Frontal cortex (tissue), 4 donors: ENCODE results near the gene PLXNA3. TPM values are rescaled to one million over a fixed set of nuclear protein-coding genes. Genes with fewer than 3 reads are reported as not detected.
A peak's percentile ranks its signal among the peaks of the same experiment; 100 is the strongest.

Source experiments
- DNase-seq, 2 donors: peaks; one replicate each; pipeline ENCODE4 v3.0.0; 2012; ENCODE audit warnings: low spot score in 2 of 2
- FAIRE-seq: peaks from 2 replicates; lab custom pipeline; 2012; peaks lifted over from hg19 to GRCh38; lab: Jason Lieb, UNC
- small RNA-seq: library from RNA; depleted of rRNA; stranded (forward); fragments of <200 nt; gene quantifications from one replicate; pipeline ENCODE3, GENCODE V24; 2014
- total RNA-seq: library from RNA; depleted of rRNA; stranded (reverse); fragments of >200 nt; gene quantifications from one replicate; pipeline ENCODE4 v1.2.3, GENCODE V29; 2014
- donor health status: control.
- donor health status: control.
- donor health status: control.

Gene PLXNA3
- total RNA-seq, 1 donor from 2014 or later = 14.7 TPM

- DNase-seq = peak; percentile 79 to 83
- no peak for FAIRE-seq
These were observed 58.0 kb downstream of the PLXNA3 start, which contains the start of gene FAM3A for GRCh38 chrX:154515966-154516655. Gene FAM3A, minus strand, starts transcription at chrX:154516232. Its CDS starts 460 bp downstream, at chrX:154515772.

DNA sequence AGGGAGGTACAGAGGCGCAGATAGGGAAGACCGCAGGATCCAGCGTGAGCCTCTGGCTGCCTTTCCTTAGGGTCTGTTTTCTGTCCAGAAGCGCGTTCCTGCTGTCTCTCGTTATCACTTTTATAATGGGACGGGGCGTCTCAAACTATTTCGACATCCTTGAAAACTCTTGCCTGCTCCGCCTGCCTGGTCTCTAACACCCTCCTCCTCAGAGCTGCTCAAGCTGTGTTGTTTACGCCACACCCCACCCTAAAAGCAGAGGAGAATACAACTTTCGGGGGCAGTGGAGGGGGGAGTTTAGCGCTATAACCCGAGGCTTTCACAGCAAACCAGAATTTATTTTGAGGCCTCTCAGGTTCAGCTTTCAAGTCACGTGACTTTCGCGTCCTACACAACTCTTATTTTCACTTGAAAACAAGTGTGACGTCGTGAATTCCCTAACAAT lies 58.6 kb downstream of the PLXNA3 start:
- FAIRE-seq (no peak), DNase-seq (no peak)

DNA sequence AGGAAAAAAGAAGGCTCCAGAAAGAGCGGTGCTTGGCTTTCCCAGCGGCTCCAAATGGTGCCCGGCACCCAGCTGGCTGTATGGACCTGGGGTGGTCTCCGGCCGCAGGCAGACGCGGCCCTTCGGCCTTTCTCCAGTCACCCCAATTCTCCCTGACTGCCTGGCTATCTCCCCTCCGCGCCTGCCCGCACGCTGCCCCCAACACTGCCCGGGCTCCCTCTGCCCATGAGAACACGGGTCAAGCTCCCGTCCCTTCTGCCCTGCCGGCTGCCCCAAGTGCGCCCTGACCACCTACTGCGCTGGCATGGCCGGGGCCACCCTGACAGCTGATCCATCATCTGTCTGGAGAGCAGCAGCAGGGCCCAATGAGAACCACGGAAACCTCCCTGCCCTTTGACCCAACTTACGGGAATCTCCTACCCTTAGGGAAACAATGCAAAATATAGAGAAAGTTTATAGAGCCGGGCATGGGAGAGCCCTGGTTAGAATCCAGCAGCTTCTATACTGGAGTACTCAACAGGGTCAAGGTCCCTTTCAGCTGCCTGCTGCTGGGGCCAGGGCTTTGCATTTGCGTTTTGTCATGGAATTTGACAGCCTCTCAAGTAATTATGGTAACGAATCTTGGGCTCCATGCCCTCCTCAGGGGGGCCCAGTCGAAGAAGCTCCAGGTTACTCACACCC lies 59.2 kb downstream of the PLXNA3 start:
- DNase-seq (no peak), FAIRE-seq (no peak)

- FAIRE-seq (no peak), DNase-seq (no peak)
These were observed 61.3 kb downstream of the PLXNA3 start for GRCh38 chrX:154519389-154519788.

- DNase-seq (no peak), FAIRE-seq (no peak)
These were observed 67.8 kb downstream of the PLXNA3 start for GRCh38 chrX:154525606-154526490.

DNA sequence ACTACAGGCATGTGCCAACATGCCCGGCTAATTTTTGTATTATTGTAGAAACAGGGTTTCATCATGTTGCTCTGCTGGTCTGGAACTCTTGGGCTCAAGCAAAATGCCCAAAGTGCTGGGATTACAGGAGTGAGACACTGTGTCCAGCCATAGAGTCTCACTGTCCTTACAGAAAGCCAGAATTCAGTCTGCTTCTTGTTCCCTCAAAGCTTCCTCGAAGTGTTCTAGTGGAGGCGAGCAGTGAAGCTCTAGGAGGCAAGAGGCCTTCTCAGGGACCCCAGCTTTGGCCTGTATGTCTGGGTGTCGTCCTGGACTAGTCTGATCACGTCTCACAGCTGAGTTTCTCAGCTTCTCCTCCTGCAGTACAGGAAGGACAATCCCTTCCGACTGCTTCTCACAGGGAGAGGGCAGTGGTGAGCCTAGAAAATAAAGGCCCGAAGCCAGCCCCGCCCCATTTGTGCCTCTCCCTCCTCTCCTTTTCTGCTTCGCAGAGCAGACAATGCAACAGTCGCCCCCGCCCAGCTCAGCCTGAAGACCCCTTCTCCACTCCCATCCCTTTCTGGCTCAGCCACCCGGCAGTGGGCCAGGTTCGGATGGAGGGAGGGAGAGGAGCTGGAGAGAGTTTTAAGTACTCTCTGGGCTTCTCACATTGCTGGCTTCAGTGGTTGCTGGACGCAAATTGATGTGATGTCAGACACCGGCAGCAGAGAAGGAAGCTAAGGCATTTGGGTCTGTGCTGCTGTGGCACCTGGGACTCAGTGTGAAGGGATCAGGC lies 69.0 kb downstream of the PLXNA3 start:
- FAIRE-seq = no peak

More for the DNA sequence above, 69.0 kb downstream of the PLXNA3 start:
- peak; percentile 53 to 62 for DNase-seq

Small RNA genes within 50 kb of the gene (small RNA-seq; reads per million reads assigned to genes)
- gene MIR6858 (0.10 reads per million), gene RN7SL697P (not detected)

Other genes with a start within 250 kb of the PLXNA3 start
- not detected for gene OPN1MW2, start 238.5 kb upstream of the PLXNA3 start, total RNA-seq
- gene OPN1MW3, start 200.7 kb upstream of the PLXNA3 start, total RNA-seq = not detected
- gene TEX28, start 163.2 kb upstream of the PLXNA3 start, total RNA-seq = not detected
- gene TKTL1, start 162.5 kb upstream of the PLXNA3 start, total RNA-seq = 1.6 TPM
- 66.9 TPM for gene FLNA, start 83.6 kb upstream of the PLXNA3 start, total RNA-seq
- 13.9 TPM for gene EMD, start 79.0 kb upstream of the PLXNA3 start, total RNA-seq
- 2,273 TPM for gene RPL10, start 59.9 kb upstream of the PLXNA3 start, total RNA-seq
- gene DNASE1L1, start 49.0 kb upstream of the PLXNA3 start, total RNA-seq = 4.5 TPM
- 11.0 TPM for gene TAFAZZIN, start 46.7 kb upstream of the PLXNA3 start, total RNA-seq
- 50.1 TPM for gene ATP6AP1, start 29.6 kb upstream of the PLXNA3 start, total RNA-seq
- 240 TPM for gene GDI1, start 21.1 kb upstream of the PLXNA3 start, total RNA-seq
- 21.2 TPM for gene FAM50A, start 14.1 kb upstream of the PLXNA3 start, total RNA-seq
- gene LAGE3, start 21.0 kb downstream of the PLXNA3 start, total RNA-seq = 13.5 TPM
- gene UBL4A, start 28.3 kb downstream of the PLXNA3 start, total RNA-seq = 39.1 TPM
- gene SLC10A3, start 32.3 kb downstream of the PLXNA3 start, total RNA-seq = 2.4 TPM
- 9.8 TPM for gene FAM3A, start 58.0 kb downstream of the PLXNA3 start, total RNA-seq
- gene G6PD, start 88.6 kb downstream of the PLXNA3 start, total RNA-seq = 16.3 TPM
- 4.1 TPM for gene IKBKG, start 89.3 kb downstream of the PLXNA3 start, total RNA-seq
- gene CTAG1A, start 126.9 kb downstream of the PLXNA3 start, total RNA-seq = not detected
- not detected for gene CTAG1B, start 161.0 kb downstream of the PLXNA3 start, total RNA-seq
- gene CTAG2, start 195.3 kb downstream of the PLXNA3 start, total RNA-seq = not detected